ENCODE data around the gene SLC22A2.
A peak's percentile ranks its signal among the peaks of the same experiment; 100 is the strongest.

The SLC22A2 gene

GRCh38 chr6:160203522-160203921, 55.1 kb downstream of the SLC22A2 start:
- DNase-seq: no peak

DNA sequence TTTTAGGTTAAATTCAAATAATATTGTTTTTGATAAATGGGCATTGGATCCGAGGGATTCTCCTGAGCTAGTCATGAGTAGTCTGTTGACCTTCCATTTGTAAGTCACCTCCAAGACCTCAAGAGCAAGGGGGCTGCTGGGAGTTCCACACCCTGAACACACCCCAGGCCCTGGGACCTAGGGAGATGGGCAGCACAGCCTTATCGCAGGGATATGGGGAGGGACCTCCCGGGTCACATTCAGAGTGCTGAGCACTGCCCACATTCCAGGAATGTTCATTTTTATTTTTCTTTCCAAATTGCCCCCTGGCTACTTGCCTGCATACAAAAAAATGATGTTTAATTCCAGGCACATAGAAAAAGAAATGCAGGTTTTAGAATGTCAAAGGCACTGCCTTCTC, 55.5 kb downstream of the SLC22A2 start:
- DNase-seq: no peak

DNA sequence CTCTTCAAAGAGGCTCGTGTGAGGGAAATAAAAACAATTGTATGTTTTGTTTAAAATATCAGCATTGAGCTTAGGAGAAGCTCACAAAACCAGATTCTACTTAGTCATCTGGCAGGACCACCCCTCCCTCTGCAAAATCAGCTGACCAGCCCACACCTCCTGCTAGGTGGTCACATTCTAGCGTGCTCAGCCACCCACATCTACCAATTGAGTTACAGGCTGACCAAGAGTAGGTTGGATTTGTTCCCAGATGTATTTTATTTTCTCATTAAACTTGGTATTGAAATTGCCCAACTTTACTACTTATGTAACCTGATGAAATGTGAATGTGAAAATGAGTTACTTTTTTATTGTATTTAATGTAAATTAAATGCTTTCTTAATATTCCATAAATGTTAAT, 56.2 kb downstream of the SLC22A2 start:
- no peak for DNase-seq

- no peak for DNase-seq
Measured at GRCh38 chr6:160201061-160201460, 57.6 kb downstream of the SLC22A2 start.

- DNase-seq: no peak
Measured at GRCh38 chr6:160198606-160199211, 59.9 kb downstream of the SLC22A2 start.

DNA sequence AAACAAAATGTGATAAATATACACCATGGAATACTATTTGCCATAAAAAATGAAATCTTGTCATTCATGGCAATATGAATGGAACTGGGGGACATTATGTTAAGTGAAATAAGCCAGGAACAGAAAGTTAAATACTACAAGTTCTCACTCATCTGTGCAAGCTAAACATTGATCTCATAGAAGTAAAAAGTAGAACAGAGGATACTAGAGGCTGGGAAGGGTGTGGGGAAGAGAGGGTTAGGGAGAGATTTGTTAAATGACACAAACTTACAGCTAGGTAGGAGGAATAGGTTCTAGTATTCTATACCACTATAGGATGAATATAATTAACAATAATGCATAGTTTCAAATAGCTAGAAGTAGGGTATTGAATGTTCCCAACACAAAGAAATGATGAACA, 61.0 kb downstream of the SLC22A2 start:
- DNase-seq: no peak

- DNase-seq: no peak
Measured at GRCh38 chr6:160194808-160195207, 63.8 kb downstream of the SLC22A2 start.

DNA sequence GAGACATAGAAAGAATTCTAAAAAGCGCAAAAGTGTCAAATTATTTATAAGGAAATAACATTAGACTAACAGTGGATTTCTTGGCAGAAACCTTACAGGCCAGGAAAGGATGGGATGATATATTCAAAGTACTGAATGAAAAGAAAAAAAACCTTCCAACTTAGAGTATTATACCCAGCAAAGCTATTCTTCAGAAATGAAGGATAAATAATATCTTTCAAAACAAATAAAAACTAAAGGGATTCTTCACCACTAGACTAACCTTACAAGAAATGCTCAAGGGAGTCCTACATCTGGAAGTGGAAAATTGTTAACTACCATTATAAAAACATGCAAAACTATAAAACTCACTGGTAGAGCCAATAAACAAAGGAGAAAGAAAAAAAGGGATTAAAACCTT, 65.8 kb downstream of the SLC22A2 start:
- DNase-seq: no peak

- DNase-seq: no peak
Measured at GRCh38 chr6:160190973-160191372, 67.6 kb downstream of the SLC22A2 start.

GRCh38 chr6:160190081-160190480, 68.5 kb downstream of the SLC22A2 start:
- DNase-seq: no peak

DNA sequence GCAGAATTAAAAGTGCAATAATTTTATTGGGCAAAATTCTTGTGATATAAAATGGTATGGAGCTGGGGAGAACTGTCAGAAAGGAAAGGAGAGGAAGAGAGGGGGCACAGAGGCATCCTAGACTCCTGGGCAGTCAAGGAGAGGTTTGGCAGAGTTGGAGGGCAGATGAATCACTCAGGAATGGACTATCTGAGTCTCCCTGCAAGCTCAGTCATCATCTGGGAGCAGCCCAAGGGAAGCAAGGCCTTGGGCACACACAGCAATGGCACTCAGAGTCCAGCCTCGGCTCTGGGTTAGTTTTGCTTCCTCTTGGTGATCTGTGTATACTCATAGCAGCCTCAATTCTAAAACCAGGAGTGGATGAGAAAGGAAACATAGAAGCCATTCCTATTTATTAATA, 69.8 kb downstream of the SLC22A2 start:
- DNase-seq: no peak

DNA sequence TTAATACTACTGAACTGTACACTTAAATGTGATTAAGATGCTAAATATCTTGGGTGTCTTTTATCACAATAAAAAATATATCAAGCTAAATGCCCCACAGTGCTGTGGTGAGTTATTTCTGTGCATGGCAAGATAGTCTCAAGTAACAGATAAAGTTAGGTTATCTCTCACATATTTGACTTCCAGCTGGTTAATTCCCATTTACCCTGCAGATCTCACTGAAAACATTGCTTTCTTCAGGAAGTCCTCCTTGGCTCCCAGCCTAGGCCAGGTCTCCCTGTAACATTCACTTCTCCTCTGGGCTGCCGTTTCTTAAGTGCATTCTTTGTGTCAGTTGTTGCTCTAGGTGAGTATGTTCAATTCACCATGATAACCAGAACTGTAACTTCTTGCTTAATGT, 77.9 kb downstream of the SLC22A2 start:
- DNase-seq: no peak

DNA sequence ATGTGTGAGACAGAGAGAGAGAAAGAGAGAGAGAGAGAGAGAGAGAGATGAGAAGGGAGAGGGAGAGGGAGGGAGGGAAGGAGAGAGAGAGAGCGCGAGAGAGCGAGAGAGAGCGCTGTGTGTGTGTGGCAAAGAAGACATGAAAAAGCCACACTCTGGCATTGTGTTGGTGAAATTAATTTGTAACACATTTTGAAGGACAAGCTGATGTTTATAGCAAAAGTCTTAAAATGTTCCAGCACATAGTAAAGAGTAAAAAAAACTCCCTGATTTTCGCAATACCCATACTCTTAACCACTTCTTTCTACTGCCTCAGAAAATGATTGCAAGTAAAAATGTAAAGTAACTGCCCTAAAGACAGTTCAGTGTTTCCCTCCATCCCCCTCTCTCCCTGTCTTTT, 80.3 kb downstream of the SLC22A2 start:
- no peak for DNase-seq

GRCh38 chr6:160177220-160177619, 81.4 kb downstream of the SLC22A2 start:
- DNase-seq: no peak

- DNase-seq: no peak
Measured at GRCh38 chr6:160174681-160175080, 83.9 kb downstream of the SLC22A2 start.

GRCh38 chr6:160173806-160174527, 84.7 kb downstream of the SLC22A2 start:
- DNase-seq: no peak

- no peak for DNase-seq
Measured at GRCh38 chr6:160172704-160173103, 85.9 kb downstream of the SLC22A2 start.

- no peak for DNase-seq
Measured at GRCh38 chr6:160170018-160170680, 88.5 kb downstream of the SLC22A2 start.

GRCh38 chr6:160167604-160168399, 90.8 kb downstream of the SLC22A2 start:
- peak; percentile 53 for DNase-seq

Data from NCI-H1105 treated with DMSO at 0.1 percent for 48 hours (cell line).